Motor neuron (in vitro differentiated cells): ENCODE data around the gene MEOX1. TPM values are rescaled to one million over a fixed set of nuclear protein-coding genes. Genes with fewer than 3 reads are reported as not detected.

Source experiments
- ATAC-seq, 8 experiments: fragments of 200-7000 bp; cut with Tn5 transposase; replicated peaks in 6 of 8; 2 replicates each; pipeline ENCODE4 v1.8.0; 2021; ENCODE audit warnings: mild to moderate bottlenecking in 8 of 8, moderate library complexity in 8 of 8
- H3K27ac ChIP-seq, 2 donors: fragments of 250-450 bp; sonication (Bioruptor Pico); 2 replicates each; pipeline ENCODE4 v1.9.0; 2021; ENCODE audit warnings: antibody characterized with exemption in 2 of 2, mild to moderate bottlenecking in 2 of 2, moderate library complexity in 1 of 2
- H3K4me1 ChIP-seq, 2 donors: fragments of 250-450 bp; sonication (Bioruptor Pico); replicated peaks in 1 of 2; 2 replicates each; pipeline ENCODE4 v1.6.1; 2021; ENCODE audit warnings: antibody characterized with exemption in 2 of 2, mild to moderate bottlenecking in 2 of 2, moderate library complexity in 1 of 2
- H3K4me3 ChIP-seq, 5 donors: fragments of 250-450 bp; sonication (Bioruptor Pico); 2 replicates each; pipeline ENCODE4 v1.9.0; 2021; ENCODE audit warnings: antibody characterized with exemption in 5 of 5, mild to moderate bottlenecking in 5 of 5, moderate library complexity in 4 of 5
- WGBS, 10 experiments: fragments of 450-650 bp; shearing (Covaris generic); methylation state at CpG; one replicate each; pipeline ENCODE4 v1.0.0; 2022; 5-methylcytosine and 5-hydroxymethylcytosine counted together
- in situ Hi-C, 9 experiments: fragments of 400-800 bp; cut with MboI; loops; one replicate each; pipeline ENCODE4 v1.15.0; 2021; ENCODE audit warnings: low sequenced_read_pairs in 9 of 9, low pct_unique_long_range_greater_than_20kb in 2 of 9; ENCODE audit not compliant: unreplicated experiment in 9 of 9
- total RNA-seq, 8 experiments: library from RNA; unstranded; fragments of 300-600 nt; gene quantifications; 2 replicates each; pipeline versions ENCODE4 v1.2.3 to v1.2.4, GENCODE V29; 2022

MEOX1 gene
- total RNA-seq, 8 experiments from 2014 or later = 0.05 to 0.56 (median 0.36) TPM; not detected in 1

- ATAC-seq = peak in 2 of 8 experiments; percentile 55 to 60
- WGBS, 10 experiments = 0 to 100% (median 80%) methylated on average over 1 to 2 of the region's 2 CpGs; no CpG with 5 or more reads in 1 of the 10 experiments
- no peak overlapping the region for H3K27ac ChIP-seq
- peaks cover 0 to 7% of the 10 kb centered on the region in 2 donors for H3K4me1 ChIP-seq
- in situ Hi-C loops = no loop called here
- no peak overlapping the region for H3K4me3 ChIP-seq
These were observed 41.1 kb downstream of the MEOX1 start for GRCh38 chr17:43620581-43620980.

DNA sequence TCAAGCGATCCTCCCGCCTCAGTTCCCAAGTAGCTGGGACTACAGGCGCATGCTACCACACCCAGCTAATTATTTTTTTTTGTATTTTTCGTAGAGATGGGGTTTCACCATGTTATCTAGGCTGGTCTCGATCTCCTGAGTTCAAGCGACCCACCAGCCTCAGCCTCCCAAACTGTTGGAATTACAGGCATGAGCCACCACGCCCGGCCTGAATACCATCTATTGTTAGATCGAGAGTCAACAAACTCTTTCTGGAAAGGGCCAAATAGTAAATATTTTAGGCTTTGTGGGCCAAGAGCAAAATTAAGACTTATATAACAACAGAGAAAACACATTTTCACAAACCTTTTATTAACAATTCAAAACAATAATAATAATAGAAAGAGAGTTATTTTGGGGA is 41.6 kb downstream of the MEOX1 start:
- peaks cover 0 to 7% of the 10 kb centered on the region in 2 donors for H3K4me1 ChIP-seq
- WGBS, 10 experiments = 37 to 100% (median 83%) methylated on average over 1 to 9 of the region's 9 CpGs; no CpG with 5 or more reads in 2 of the 10 experiments
- in situ Hi-C loops = no loop called here
- H3K27ac ChIP-seq = no peak overlapping the region
- ATAC-seq = no peak
- no peak overlapping the region for H3K4me3 ChIP-seq

- no peak overlapping the region for H3K4me3 ChIP-seq
- H3K4me1 ChIP-seq = peaks cover 0 to 7% of the 10 kb centered on the region in 2 donors
- in situ Hi-C loops = no loop called here
- WGBS, 10 experiments = 20% methylated on average over 1 of the region's 5 CpGs; no CpG with 5 or more reads in 9 of the 10 experiments
- peak in 3 of 8 experiments; percentile 6 to 86 (median 48) for ATAC-seq
- H3K27ac ChIP-seq = no peak overlapping the region
These were observed 42.0 kb downstream of the MEOX1 start for GRCh38 chr17:43619705-43620104.

DNA sequence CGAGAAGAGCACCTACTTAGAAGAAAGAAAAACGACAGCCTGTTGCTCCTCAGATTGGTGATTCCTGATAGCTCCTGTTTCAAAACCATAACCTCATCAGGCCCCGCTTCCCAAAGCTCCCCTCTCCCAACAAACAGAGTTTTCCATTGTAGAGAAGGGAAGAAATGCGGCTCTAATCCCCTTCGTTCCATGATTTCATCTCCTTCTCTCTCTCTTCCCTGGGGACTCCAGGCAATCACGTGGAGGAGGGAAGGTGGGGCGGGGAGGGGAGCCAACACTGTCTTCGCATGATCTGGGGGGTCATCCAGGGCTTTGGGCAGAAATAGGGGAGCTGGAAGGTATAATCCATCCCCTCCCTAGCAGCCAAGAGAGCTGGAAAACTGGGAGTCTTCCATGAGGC is 43.4 kb downstream of the MEOX1 start:
- Histone ChIP-seq H3K4me3 (no peak overlapping the region), H3K4me1 (peaks cover 0 to 7% of the 10 kb centered on the region in 2 donors), H3K27ac (no peak overlapping the region)
- no peak for ATAC-seq
- WGBS, 10 experiments = 40 to 100% (median 90%) methylated on average over 1 to 4 of the region's 8 CpGs; no CpG with 5 or more reads in 5 of the 10 experiments
- in situ Hi-C loops = no loop called here

GRCh38 chr17:43616852-43617251 is 44.9 kb downstream of the MEOX1 start:
- WGBS, 10 experiments = 67 to 83% (median 77%) methylated on average over 1 to 3 of the region's 5 CpGs; no CpG with 5 or more reads in 7 of the 10 experiments
- in situ Hi-C loops = no loop called here
- H3K4me3 ChIP-seq = no peak overlapping the region
- peak in 3 of 8 experiments; percentile 52 to 80 (median 78) for ATAC-seq
- H3K4me1 ChIP-seq = peaks cover 0 to 7% of the 10 kb centered on the region in 2 donors
- no peak overlapping the region for H3K27ac ChIP-seq

GRCh38 chr17:43616421-43616820 is 45.3 kb downstream of the MEOX1 start:
- ATAC-seq = no peak
- 20 to 100% (median 100%) methylated on average over 1 to 2 of the region's 2 CpGs; no CpG with 5 or more reads in 5 of the 10 experiments for WGBS, 10 experiments
- H3K4me3 ChIP-seq = no peak overlapping the region
- in situ Hi-C loops = no loop called here
- H3K27ac ChIP-seq = no peak overlapping the region
- H3K4me1 ChIP-seq = peaks cover 0 to 7% of the 10 kb centered on the region in 2 donors

DNA sequence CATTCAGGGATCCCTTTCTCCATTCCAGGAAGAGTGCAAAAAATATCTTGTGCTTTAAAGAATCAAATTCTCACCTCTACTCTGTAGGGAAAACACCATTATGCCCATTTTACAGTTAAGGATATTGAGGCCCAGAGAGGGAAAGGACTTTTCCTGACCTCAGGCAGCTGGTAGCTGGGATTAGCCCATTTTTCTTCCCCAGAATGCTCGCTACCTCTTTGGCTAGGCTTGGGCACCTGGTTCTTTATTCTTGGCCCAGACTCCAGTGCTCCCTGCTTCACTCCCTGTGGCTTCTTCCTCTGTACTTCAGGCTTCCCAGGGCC is 45.7 kb downstream of the MEOX1 start:
- 75 to 100% (median 100%) methylated on average over 1 of the region's 1 CpG; no CpG with 5 or more reads in 5 of the 10 experiments for WGBS, 10 experiments
- in situ Hi-C loops = no loop called here
- ATAC-seq = no peak
- Histone ChIP-seq H3K4me1 (peaks cover 0 to 7% of the 10 kb centered on the region in 2 donors), H3K4me3 (no peak overlapping the region), H3K27ac (no peak overlapping the region)

DNA sequence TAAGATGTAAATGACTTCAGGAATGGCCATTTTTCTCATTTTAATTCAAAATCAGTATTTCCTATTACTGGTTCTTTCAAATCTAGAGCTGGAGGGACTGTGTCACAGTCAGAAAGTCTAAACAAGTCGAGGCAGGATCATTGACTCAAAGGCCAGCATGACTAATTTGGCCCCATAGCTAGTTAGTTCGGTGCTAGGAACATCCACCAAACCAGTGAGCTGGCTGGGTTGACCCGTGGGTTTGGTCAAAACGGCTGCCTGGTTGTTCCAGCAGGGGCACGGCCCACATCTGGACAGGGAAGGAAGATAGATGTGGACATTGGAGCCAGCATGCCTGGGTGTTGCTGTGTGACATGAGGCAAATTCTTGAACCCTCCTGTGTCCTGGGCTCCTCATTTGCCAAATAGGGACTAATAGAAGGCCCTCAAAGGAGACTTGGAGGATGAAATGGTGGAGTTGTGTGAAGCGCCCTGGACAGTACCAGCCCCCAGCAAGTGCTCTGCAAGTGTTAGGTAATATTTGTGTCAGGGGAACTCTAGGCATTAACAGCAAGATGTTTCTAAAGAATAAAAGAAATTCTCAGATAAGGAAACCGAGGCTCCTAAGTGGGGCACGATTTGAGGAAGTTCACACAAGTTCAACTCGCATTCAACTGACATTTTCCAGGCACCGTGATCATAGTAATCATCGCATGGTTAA is 46.2 kb downstream of the MEOX1 start:
- Histone ChIP-seq H3K27ac (no peak overlapping the region), H3K4me1 (peaks cover 0 to 7% of the 10 kb centered on the region in 2 donors), H3K4me3 (no peak overlapping the region)
- no peak for ATAC-seq
- in situ Hi-C loops = no loop called here
- WGBS, 10 experiments = 0 to 100% (median 80%) methylated on average over 1 to 10 of the region's 11 CpGs

- H3K27ac ChIP-seq = no peak overlapping the region
- in situ Hi-C loops = no loop called here
- no peak for ATAC-seq
- peaks cover 0 to 3% of the 10 kb centered on the region in 2 donors for H3K4me1 ChIP-seq
- no peak overlapping the region for H3K4me3 ChIP-seq
- WGBS, 10 experiments = 57 to 94% (median 84%) methylated on average over 1 to 5 of the region's 5 CpGs; no CpG with 5 or more reads in 2 of the 10 experiments
These were observed 47.2 kb downstream of the MEOX1 start for GRCh38 chr17:43614561-43614960.

DNA sequence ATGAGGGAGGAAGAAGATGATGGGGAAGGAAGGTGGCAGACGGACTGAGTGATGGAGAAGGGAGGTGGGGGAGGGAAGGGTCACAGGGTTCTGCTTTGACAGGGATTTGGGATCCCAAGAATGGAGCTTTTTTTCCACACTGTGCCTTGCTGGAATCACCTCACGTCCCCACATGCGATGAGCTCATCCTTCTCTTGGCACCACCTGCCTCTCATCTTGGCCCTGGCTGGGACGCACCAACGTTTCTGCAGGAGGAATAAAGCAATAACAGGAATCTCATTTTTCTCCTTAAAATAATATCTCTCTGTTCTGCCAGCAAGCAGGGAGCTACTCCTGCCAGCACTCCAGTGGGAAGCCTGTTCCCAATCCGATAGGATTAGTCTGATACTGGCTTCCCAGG is 47.8 kb downstream of the MEOX1 start:
- Histone ChIP-seq H3K27ac (no peak overlapping the region), H3K4me1 (no peaks in the 10 kb centered on the region), H3K4me3 (no peak overlapping the region)
- no peak for ATAC-seq
- WGBS, 10 experiments = 11 to 90% (median 53%) methylated on average over 2 to 5 of the region's 6 CpGs; no CpG with 5 or more reads in 4 of the 10 experiments
- in situ Hi-C loops = no loop called here

DNA sequence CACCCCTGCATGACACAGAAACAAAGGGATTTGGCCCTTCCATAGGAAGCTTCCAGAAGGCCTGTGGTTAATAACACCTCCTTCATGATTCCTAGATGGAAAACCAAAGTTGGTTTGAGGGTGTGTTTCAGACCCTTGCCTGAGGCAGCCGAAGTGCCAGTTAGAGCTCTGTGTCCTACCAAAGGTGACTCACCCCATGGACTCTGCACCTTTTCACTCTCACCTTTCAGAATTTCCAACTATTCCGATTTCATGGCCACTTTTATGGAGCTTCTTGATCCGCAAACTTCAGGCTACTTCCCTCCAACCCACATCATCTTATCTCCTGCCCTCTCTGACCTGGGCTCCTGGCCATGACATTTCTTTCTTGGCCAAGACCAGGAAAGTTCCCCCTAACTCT is 49.2 kb downstream of the MEOX1 start:
- Histone ChIP-seq H3K4me3 (no peak overlapping the region), H3K4me1 (no peaks in the 10 kb centered on the region), H3K27ac (no peak overlapping the region)
- in situ Hi-C loops = no loop called here
- no peak for ATAC-seq
- 61 to 100% (median 90%) methylated on average over 1 to 3 of the region's 3 CpGs; no CpG with 5 or more reads in 2 of the 10 experiments for WGBS, 10 experiments

- in situ Hi-C loops = no loop called here
- Histone ChIP-seq H3K4me1 (no peaks in the 10 kb centered on the region), H3K27ac (no peak overlapping the region), H3K4me3 (no peak overlapping the region)
- WGBS, 10 experiments = 67 to 100% (median 80%) methylated on average over 1 to 2 of the region's 2 CpGs; no CpG with 5 or more reads in 5 of the 10 experiments
- no peak for ATAC-seq
These were observed 50.3 kb downstream of the MEOX1 start for GRCh38 chr17:43611230-43611969.

DNA sequence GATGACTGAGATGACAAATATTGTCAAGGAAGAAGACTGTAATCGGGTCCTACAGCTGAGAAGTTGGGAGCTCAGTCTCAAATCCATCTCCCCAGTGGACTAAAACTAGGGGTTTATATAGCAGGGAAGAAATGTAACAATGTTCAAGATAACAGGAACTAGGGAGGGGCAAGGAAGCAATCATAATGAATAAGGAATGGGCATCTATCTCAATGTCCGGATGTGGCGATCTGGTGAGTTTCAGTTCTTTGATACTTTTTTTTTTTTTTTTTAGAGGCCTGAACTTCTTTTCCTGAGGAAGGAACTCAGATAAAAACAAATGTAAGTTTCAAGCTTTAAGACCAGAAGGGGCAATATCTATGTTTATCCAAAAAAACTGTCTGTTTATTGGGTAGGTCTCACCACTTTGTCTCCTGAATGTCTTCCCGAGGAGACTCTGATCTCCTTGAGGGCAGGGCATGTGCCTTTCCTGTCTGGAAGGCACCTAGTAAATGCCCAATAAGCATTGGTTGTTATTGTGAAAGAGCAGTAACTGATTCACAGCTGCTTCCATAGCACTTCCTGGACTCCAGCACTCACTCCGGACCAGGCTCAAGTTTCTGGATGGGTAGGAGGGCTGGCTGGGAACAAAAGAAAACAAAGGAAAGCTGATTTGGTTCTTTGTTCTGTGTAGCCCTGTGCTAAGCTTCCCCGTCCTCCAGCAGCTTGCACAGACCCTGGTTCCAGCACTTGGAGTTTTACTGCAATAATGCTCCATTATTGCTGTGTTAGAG is 51.9 kb downstream of the MEOX1 start:
- in situ Hi-C loops = no loop called here
- H3K4me3 ChIP-seq = no peak overlapping the region
- WGBS, 10 experiments = 66 to 93% (median 84%) methylated on average over 2 to 6 of the region's 6 CpGs; no CpG with 5 or more reads in 1 of the 10 experiments
- no peak for ATAC-seq
- H3K27ac ChIP-seq = no peak overlapping the region
- H3K4me1 ChIP-seq = no peaks in the 10 kb centered on the region
